HG03354 (cell line): ENCODE measurements around the gene EMCN.
"Not testable (repeated sequence)": the region's sequence is repeated elsewhere in the genome, so short reads cannot be mapped to it uniquely, and the experiment has no call there.

Source experiments
- ATAC-seq: cut with Tn5 transposase; IDR thresholded peaks from one replicate; pipeline ENCODE4 v1.9.1; 2021; ENCODE audit warnings: mild to moderate bottlenecking; ENCODE audit not compliant: unreplicated experiment, poor library complexity, severe bottlenecking

The EMCN gene

DNA sequence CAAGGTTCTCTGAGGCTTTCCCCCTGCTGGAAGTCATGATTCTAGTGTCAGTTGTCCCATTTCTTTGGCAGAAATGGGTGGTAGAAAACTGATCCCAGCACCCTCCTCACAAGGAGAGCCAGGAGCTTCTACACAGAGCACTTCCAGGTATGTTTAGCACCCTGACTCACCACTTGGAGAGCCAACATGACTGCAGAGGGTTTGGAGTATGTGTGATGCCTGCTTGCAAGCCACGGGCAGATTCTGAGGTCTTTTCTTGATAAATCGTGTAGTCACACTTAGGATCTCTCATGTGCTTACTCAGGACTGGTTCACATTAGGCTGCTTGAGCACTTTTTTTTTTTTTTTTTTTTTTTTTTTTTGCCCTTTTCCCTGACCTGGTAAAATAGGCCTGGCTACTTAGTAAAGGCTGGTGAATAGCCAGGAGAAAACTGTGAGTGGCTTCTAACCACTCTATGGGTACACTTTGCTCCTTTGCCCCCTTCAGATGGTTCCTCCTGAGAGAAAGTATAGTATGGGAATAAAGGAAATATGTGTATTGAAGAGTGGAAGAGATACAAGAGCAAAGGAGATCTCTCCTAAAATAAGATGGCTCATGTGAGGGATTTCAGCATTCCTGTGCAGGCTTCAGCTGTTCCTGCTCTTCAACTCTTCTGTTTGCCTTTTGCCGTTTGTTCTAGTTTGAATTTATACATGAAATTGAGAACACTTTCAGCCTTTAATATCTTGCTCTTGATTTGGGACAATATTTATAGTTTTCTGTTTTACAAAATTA, 103.6 kb downstream of the EMCN start:
- ATAC-seq = no peak

DNA sequence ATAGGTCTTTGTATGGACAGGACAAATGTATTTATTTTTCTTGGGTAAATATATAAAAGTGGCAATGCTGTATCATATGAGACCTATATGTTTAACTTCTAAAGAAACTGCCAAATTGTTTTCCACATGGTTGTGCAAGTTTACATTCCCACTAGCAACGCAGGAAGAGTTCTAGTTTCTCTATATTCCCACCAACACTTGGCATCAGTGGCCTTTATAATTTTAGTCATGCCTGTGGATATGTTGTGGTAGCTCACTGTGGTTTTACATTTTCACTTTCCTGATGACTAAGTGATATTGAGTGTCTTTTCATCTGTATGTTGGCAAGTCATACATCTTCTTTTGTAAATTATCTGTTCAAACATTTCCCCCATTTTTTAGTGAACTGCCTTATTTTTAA, 126.0 kb downstream of the EMCN start:
- no peak for ATAC-seq

DNA sequence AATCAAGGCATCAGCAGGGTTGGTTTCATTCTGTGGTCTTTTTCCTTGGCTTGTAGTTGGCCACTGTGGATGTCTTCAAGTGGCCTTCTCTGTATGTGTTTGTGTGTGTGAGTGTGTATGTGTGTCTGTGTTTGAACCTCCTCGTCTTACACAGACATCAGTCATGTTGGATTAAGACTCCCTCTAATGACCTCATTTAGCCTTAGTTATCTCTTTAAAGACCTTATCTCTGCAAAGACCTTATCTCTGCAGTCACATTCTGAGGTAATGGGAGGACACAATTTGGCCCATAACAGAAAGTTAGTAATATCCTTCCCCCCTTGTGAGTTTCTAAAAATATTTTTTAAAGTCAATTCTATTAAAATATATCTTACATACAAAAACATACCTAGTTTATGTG, 126.7 kb downstream of the EMCN start:
- no peak for ATAC-seq

DNA sequence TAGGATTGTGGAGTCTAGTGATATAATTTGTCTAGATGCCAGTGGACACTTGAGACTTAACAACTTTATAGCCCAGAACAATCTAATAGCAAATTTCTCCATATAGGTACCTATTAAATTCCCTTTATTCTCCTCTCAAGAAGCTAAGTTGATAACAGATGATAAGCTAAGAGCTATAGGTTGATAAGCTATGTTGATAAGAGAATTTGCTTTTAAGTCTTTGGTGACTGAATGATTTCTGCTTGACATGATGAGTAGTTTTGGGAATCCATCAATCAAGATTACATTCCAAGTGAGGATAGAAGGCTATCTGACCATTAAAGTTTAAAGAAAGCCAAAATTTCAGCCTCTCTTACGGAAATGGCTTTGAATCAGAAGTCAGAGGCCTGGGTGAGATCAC, 131.6 kb downstream of the EMCN start:
- no peak for ATAC-seq

DNA sequence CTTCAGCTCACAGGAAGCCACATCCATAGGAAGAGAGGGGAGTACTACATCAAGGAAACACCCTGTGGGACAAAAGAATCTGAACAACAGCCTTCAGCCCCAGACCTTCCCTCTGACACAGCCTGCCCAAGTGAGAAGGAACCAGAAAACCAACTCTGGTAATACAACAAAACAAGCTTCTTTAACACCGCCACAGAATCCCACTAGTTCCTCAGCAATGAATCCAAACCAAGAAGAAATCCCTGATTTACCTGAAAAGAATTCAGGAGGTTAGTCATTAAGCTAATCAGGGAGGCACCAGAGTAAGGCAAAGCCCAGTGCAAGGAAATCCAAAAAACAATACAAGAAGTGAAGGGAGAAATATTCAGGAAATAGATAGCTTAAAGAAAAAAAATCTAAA, 137.4 kb downstream of the EMCN start:
- not testable (repeated sequence) for ATAC-seq

DNA sequence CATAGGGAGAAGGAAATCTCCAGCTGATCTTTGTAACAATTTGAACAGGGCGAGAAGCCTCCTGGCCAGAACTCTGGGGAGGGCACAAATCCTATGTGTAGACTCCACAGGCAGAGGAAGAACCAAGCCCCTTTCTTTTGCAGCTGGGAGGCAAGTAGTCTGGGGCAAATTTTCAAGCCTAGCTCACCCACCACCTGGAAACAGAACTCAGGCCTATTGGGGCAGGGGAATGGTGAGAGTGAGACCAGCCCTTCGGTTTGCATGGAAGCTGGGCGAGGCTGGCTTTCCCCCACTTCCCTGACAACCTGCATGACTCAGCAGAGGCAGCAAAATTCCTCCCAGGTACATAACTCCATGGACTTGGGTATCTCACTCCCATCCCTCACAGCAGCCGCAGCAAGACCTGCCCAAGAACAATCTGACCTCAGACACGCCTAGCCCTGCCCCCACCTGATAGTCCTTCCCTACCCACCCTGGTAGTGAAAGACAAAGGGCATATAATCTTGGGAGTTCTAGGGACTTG, 138.2 kb downstream of the EMCN start:
- no peak for ATAC-seq

DNA sequence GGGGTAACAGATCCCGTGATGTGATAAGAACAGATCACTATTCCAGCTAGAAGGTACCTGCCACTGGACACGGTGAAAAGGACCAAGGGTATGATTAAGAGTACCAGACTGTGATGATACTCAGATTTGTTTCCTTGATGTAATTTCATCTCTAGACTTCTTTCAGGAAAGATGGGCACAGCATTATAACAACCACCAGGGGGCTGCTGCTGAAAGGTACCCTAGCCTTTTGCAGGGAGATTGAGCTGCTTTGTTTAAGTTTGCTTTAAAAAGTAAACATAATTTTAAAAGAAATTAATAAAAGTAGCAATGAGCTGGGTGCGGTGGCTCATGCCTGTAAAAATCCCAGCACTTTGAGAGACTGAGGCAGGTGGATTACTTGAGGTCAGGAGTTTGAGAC, 145.4 kb downstream of the EMCN start:
- no peak for ATAC-seq

DNA sequence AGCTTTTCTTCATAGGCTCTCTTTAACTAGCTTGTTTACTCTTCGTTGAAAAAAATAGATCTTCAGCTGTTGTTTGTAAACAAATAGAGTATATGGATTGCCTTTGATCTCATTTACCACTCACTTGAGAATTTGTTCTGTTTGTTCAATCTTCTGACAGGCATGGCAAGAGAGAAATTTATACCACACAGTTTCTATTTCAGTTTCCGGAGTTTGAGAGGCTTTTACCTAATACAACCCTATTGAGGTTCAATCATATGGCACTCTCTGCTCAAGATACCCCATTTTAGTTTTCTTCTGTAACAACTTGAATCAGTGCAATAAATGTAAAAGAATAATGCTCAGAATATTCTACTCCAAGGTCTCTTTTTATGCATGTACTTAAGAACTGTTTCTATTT, 148.0 kb downstream of the EMCN start:
- ATAC-seq = no peak

DNA sequence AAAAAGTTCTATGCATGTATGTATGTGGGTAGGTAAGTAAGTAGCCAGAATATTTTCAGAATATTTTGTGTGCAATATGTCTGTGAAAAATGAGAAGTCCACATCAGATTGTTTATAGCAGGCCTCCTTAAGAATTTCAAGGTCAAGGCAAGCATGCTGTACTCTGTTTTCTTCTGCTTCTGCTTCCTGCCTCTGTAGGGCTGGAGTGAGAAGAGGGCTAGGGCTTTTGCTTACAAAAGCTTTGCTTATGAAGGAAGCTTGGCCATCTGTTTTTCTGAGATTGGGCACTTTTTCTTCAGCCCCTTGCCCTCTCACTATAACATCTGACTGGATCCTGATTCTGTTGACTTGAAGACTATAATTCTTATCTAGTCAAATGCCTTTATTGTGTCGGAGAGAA, 150.4 kb downstream of the EMCN start:
- ATAC-seq = no peak

DNA sequence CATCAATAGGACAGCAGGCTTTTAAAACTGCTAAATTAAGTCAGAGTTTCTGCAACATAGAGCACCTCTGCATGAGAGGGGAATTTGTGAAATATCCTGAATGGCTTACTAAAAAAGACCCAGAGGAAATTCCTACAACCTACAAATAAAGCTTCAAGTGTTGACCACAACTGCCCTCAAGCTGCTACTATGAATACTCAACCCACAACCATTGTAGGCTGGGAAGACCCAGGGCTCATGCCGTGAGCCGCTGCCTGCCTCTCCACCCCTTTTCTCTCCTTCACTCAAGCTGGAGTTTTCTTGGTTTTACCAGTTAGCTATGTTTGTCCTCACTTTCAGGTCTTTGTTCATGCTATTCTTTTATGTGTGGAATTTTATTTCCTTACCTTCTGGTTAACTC, 151.6 kb downstream of the EMCN start:
- ATAC-seq = no peak

DNA sequence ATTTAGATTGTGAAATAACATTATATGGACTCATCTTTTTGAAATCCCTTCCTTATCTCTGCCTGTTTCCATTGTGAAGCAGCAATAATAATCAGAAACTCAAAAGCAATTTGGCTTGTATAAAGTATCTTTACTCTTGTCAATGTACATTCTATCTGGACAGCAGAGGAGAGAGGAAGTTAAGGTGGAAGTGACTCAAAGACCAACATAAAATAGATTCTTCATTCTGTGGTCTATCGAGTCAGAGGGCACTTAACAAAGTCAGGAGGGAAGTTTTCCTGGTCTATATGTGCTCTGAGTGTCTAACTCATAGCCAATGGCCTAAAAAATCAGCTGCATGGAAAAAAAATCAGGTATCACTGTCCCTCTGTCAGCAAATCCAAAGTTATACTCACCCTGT, 155.5 kb downstream of the EMCN start:
- no peak for ATAC-seq

DNA sequence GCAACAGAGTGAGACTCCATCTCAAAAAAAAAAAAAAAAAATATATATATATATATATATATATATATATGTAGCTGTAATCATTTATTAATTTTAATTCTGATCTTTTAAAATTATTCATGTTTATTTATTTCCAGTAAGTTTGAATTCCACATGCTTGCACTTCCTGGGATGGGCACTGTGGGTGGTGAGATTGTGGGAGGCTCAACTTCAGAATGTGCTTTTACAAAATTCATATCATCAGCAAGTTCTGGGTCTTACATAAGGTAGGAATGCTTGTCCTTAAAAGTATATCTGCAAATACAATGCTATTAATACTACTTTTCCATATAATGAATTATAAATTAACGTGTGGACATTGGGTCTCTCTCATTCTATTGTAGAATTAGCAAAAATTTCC, 156.5 kb downstream of the EMCN start:
- no peak for ATAC-seq

DNA sequence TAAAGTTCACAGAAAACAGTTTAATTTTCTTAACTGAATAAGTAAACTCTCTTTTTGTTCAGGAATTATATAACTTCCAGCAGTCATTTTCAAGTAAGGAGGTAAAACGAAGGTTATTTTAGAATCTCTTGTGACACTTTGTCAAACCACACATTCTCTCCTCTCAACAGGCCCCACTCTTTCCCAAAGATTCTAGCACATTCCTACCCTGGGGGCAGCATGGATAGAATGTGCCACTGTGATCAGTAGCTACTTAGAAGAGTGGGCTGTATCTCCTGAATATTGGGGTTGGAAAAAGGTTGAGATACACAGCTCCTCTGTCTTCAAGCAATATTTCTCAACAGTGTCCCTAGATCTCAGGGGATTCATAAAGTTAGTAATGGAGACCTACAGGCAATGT, 157.6 kb downstream of the EMCN start:
- ATAC-seq = no peak

DNA sequence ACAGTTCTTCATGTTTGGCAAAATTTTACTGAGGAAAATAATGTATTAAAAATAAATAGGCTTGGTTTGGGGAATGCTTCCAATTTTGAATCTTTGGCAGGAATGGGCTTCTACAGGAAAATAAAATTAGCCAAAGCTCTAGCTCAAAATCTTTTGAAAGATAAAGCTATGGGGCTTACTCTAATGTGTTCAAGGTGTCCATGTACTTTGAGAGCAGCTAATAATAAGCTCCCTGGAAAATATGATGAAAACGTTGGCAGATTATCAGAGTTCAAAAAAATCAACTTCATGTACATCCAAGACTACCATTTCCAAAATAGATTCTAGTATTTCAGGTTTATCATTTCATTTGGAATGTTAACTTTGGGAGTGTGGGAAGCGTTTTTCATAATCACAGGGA, 158.4 kb downstream of the EMCN start:
- no peak for ATAC-seq

DNA sequence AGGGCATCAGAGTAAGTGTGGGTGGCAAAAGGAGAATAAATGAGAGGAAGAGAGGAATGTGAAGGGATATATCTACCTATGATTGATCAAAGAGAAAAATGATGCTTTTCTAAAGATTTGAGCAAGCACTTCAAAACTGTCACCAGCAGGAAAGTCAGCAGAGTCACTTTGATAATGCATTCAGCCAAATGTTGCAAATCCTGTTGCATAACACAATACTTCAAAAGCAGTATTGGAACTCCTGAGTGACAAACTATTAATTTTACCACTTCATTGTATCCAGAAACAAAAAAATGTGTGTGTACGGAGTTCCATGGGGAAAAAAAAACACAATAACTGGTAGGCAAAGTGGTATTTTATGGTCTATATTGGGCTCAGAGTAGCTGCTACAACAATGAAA, 160.3 kb downstream of the EMCN start:
- no peak for ATAC-seq

DNA sequence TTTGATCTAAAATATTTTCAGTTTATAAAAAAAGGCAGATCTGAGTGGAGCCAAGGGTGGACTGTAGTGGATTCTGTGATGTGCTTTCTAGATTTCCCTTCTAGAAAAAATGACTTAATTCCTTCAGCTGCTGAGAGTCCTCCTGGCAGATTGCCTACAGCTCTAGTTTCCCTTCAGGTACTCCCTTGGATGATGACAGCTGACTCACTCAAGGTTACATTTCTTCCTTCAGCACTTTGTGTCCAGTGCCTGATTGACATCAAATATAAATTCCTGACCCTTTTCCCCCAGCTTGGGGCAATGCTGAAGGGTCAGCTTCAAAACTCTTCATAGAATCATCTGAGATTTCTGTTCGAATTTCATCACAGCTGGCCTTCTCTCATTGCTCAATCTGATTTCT, 161.7 kb downstream of the EMCN start:
- ATAC-seq = no peak

DNA sequence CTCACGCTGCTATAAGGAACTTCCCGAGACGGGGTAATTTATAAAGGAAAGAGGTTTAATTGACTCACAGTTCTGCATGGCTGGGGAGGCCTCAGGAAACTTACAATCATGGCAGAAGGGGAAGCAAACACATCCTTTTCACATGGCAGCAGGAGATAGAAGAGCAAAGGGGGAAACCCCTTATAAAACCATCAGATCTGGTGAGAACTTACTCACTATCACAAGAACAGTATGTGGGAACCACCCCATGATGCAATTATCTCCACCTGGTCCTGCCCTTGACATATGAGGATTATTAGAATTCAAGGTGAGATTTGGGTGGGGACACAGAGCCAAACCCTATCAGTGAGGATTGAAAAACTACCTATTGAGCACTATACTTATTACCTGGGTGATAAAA, 165.5 kb downstream of the EMCN start:
- ATAC-seq = not testable (repeated sequence)

DNA sequence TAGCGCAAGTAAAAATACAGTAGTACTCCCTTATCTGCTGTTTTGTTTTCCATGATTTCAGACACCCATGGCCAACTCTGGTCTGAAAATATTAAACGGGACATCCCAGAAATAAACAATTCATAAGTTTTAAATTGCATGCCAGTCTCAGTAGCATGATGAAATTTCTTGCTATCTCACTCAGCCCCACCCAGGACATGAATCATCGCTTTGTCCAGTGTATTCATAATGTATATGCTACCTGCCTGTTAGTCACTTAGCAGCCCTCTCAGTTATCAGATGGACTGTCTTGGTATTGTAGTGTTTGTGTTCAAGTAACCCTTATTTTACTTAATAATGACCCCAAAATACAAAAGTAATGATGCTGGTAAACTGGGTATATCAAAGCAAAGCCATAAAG, 169.3 kb downstream of the EMCN start:
- no peak for ATAC-seq

DNA sequence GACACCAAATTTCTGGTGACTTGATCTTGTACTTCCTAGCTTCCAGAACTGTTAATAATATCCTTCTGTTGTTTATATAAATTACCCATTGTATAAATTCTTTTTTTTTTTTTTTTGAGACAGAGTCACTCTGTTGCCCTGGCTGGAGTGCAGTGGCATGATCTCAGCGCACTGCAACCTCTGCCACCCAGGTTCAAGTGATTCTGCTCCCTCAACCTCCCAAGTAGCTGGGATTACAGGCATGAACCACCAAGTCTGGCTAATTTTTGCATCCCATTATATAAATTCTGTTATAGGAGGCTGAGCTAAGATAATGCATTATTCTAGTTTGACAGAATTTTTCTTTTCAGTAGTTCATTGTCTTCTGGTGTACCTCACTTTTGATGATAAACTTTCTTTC, 170.6 kb downstream of the EMCN start:
- ATAC-seq = no peak

DNA sequence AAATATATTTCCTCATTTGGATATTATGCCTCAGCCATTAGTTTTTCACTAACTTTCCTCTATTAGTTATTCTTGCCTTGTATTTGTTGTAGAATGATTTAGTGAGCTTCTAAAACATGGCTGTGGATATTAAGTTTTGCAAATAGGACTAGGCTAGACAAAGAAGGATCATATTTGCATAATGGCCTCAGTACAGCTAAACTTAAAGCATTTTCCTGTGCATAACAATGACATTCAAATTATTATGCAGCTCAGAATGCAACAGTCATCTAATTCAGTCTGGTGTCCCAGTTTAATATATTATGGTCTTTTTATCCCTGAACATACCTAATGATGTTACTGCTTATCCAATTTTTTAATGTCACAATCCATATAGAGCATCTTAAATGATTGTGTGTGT, 172.2 kb downstream of the EMCN start:
- ATAC-seq = no peak
